Keratinocyte (primary cell): ENCODE data around the gene ATRNL1. TPM values are rescaled to one million over a fixed set of nuclear protein-coding genes. Genes with fewer than 3 reads are reported as not detected.

Experiments used
- DNase-seq: peaks from one replicate; pipeline ENCODE4 v3.0.0-alpha.2; 2011; ENCODE audit warnings: low read depth, missing footprints, low spot score
- FAIRE-seq: peaks from 2 replicates; lab custom pipeline; 2011; peaks lifted over from hg19 to GRCh38; lab: Jason Lieb, UNC
- H2AFZ ChIP-seq: 2 replicates; pipeline ENCODE4 v1.6.0; 2012; ENCODE audit warnings: low read length, control low read depth, inconsistent platforms; ENCODE audit not compliant: control insufficient read depth
- H3K27ac ChIP-seq: 2 replicates; pipeline ENCODE4 v1.5.1; 2011; ENCODE audit warnings: low read length; ENCODE audit not compliant: control insufficient read depth, insufficient read depth
- H3K27me3 ChIP-seq: 3 replicates; pipeline ENCODE4 v1.6.0; 2011; ENCODE audit warnings: low read length; ENCODE audit not compliant: control insufficient read depth, insufficient read depth; ENCODE audit errors: extremely low read depth
- H3K36me3 ChIP-seq, 2 experiments: 2 replicates in 1 of 2; 3 replicates in 1 of 2; pipeline ENCODE4 v1.5.1; 2011; ENCODE audit warnings: low read length in 2 of 2, mild to moderate bottlenecking in 1 of 2; ENCODE audit not compliant: control insufficient read depth in 2 of 2, insufficient read depth in 2 of 2; ENCODE audit errors: extremely low read depth in 1 of 2
- H3K4me1 ChIP-seq: 3 replicates; pipeline ENCODE4 v1.5.1; 2011; ENCODE audit warnings: low read length; ENCODE audit not compliant: control insufficient read depth, insufficient read depth; ENCODE audit errors: extremely low read depth
- H3K4me2 ChIP-seq: 3 replicates; pipeline ENCODE4 v1.6.0; 2011; ENCODE audit warnings: low read depth, low read length; ENCODE audit not compliant: control insufficient read depth, insufficient read depth; ENCODE audit errors: extremely low read depth
- H3K4me3 ChIP-seq, 3 experiments: fragments of 200-600 bp in 1 of 3; sonication (generic) in 1 of 3; 2 replicates in 2 of 3; 3 replicates in 1 of 3; pipeline ENCODE4 v1.5.1; 2011 to 2016; ENCODE audit warnings: low read length in 3 of 3, mild to moderate bottlenecking in 3 of 3, control low read depth in 2 of 3, inconsistent platforms in 1 of 3, low read depth in 1 of 3, mixed read lengths in 1 of 3, mixed run types in 1 of 3, moderate library complexity in 1 of 3; ENCODE audit not compliant: control insufficient read depth in 2 of 3, insufficient read depth in 2 of 3; ENCODE audit errors: extremely low read depth in 1 of 3
- H3K79me2 ChIP-seq: 2 replicates; pipeline ENCODE4 v1.6.0; 2012; ENCODE audit warnings: low read length; ENCODE audit not compliant: control insufficient read depth, insufficient read depth
- H3K9ac ChIP-seq: 3 replicates; pipeline ENCODE4 v1.6.0; 2011; ENCODE audit warnings: low read length; ENCODE audit not compliant: control insufficient read depth, insufficient read depth; ENCODE audit errors: extremely low read depth
- H3K9me1 ChIP-seq: 3 replicates; pipeline ENCODE4 v1.6.0; 2011; ENCODE audit warnings: low read length; ENCODE audit not compliant: control insufficient read depth, insufficient read depth; ENCODE audit errors: extremely low read depth
- H3K9me3 ChIP-seq: 2 replicates; pipeline ENCODE4 v1.5.1; 2012; ENCODE audit warnings: low read depth, low read length; ENCODE audit not compliant: control insufficient read depth
- H4K20me1 ChIP-seq: 3 replicates; pipeline ENCODE4 v1.6.0; 2011; ENCODE audit warnings: low read length; ENCODE audit not compliant: control insufficient read depth, insufficient read depth; ENCODE audit errors: extremely low read depth
- EZH2 ChIP-seq: IDR thresholded peaks from one replicate; pipeline ENCODE4 v1.6.1; 2012; ENCODE audit warnings: inconsistent platforms, mild to moderate bottlenecking, low read length, moderate library complexity
- dilution Hi-C: fragments of 300-500 bp; cut with MboI; formaldehyde crosslinking; loops from one replicate; pipeline ENCODE4 v1.7.0; 2020; ENCODE audit warnings: low sequenced_read_pairs; ENCODE audit not compliant: extremely low pct_ligation_motif_present
- polyA plus RNA-seq, 5 experiments: library from polyadenylated mRNA; depleted of rRNA in 3 of 5; stranded (reverse) in 3 of 5; stranded (forward) in 1 of 5; unstranded in 1 of 5; fragments of >200 nt; gene quantifications; 1 replicate in 1 of 5; 2 replicates in 3 of 5; 3 replicates in 1 of 5; pipeline versions ENCODE4 v1.2.1 to v1.2.3, GENCODE V29; 2011 to 2012; ENCODE audit warnings: missing spikeins in 2 of 5, low read depth in 1 of 5, low replicate concordance in 1 of 5
- TF ChIP-seq, protein P1 (sequence below), 3 experiments: IDR thresholded peaks in 1 of 3; conservative IDR thresholded peaks in 1 of 3; optimal IDR thresholded peaks in 1 of 3; 2 replicates in 2 of 3; 3 replicates in 1 of 3; pipeline versions ENCODE3 to v1.5.1; 2011; ENCODE audit warnings: low read length in 3 of 3, mild to moderate bottlenecking in 3 of 3, moderate library complexity in 2 of 3, control low read depth in 1 of 3, inconsistent platforms in 1 of 3; ENCODE audit not compliant: insufficient read depth in 2 of 3; ENCODE audit errors: extremely low read depth in 1 of 3

The ATRNL1 gene
- polyA plus RNA-seq, 1 donor (not counting 4 experiments of a cell fraction or from before 2014, with no cell fraction given) = 0.07 TPM

DNA sequence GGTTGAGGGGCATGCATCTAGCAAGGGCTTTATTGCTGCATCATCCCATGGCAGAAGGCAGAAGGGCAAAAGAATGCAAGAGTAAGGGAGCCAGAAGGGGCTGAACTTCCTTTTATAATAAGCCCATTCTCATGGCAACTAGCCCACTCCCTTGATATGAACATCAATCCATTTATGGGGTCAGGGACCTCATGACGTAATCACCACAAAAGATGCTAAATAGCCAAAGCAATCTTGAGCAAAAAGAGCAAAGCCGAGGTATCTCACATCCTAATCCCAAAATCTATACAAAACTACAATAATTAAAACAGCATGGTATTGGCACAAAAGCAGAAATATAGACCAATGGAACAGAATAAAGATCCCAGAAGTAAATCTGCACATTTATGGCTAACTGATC is 499.9 kb downstream of the ATRNL1 start:
- Histone ChIP-seq H3K4me2 (no peak overlapping the region), H3K9me3 (no peaks in the 10 kb centered on the region), H2AFZ (no peak overlapping the region), H3K4me1 (no peaks in the 10 kb centered on the region), H3K9ac (no peak overlapping the region), H3K9me1 (no peaks in the 10 kb centered on the region), H4K20me1 (no peaks in the 10 kb centered on the region), H3K27me3 (no peaks in the 10 kb centered on the region), H3K36me3 (no peaks in the 10 kb centered on the region), H3K27ac (no peak overlapping the region), H3K79me2 (no peaks in the 10 kb centered on the region), H3K4me3 (no peak overlapping the region)
- dilution Hi-C loops = no loop called here
- FAIRE-seq = no peak
- DNase-seq = no peak
- TF ChIP-seq, protein P1, sequence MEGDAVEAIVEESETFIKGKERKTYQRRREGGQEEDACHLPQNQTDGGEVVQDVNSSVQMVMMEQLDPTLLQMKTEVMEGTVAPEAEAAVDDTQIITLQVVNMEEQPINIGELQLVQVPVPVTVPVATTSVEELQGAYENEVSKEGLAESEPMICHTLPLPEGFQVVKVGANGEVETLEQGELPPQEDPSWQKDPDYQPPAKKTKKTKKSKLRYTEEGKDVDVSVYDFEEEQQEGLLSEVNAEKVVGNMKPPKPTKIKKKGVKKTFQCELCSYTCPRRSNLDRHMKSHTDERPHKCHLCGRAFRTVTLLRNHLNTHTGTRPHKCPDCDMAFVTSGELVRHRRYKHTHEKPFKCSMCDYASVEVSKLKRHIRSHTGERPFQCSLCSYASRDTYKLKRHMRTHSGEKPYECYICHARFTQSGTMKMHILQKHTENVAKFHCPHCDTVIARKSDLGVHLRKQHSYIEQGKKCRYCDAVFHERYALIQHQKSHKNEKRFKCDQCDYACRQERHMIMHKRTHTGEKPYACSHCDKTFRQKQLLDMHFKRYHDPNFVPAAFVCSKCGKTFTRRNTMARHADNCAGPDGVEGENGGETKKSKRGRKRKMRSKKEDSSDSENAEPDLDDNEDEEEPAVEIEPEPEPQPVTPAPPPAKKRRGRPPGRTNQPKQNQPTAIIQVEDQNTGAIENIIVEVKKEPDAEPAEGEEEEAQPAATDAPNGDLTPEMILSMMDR (optimal IDR thresholded peaks at IDR 0.05 in 1 of 3, IDR thresholded peaks at IDR 0.05 in 1 of 3, conservative IDR thresholded peaks at IDR 0.05 in 1 of 3; ENCODE audit: extremely low read depth in 1 of 3, insufficient read depth in 2 of 3, low read length in 3 of 3) = no peak
- TF ChIP-seq EZH2 = no peak

DNA sequence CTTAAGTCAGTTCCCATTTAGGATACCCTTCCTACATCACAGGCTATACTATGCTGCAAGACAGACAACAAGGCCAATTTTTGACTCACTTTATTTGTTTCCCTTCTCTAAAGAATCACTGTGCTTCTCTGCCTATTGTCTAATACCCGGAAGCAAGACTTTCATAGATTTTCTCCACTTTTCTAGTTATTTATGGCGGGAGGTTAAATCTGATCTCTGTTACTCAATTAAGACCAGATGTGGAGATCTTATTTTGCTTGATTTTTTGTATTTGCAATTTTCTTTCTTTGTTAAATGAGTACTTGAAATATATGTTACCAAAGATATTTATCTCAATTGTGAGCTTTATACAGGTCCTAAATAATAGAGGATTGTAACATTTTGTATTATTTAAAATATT is 511.5 kb downstream of the ATRNL1 start:
- Histone ChIP-seq H3K4me2 (no peak overlapping the region), H3K79me2 (no peaks in the 10 kb centered on the region), H2AFZ (no peak overlapping the region), H3K4me3 (no peak overlapping the region), H3K9ac (no peak overlapping the region), H3K9me1 (no peaks in the 10 kb centered on the region), H4K20me1 (no peaks in the 10 kb centered on the region), H3K4me1 (no peaks in the 10 kb centered on the region), H3K9me3 (no peaks in the 10 kb centered on the region), H3K27ac (no peak overlapping the region), H3K36me3 (no peaks in the 10 kb centered on the region), H3K27me3 (no peaks in the 10 kb centered on the region)
- dilution Hi-C loops = no loop called here
- TF ChIP-seq, protein P1 (optimal IDR thresholded peaks at IDR 0.05 in 1 of 3, IDR thresholded peaks at IDR 0.05 in 1 of 3, conservative IDR thresholded peaks at IDR 0.05 in 1 of 3; ENCODE audit: extremely low read depth in 1 of 3, insufficient read depth in 2 of 3, low read length in 3 of 3) = no peak
- no peak for TF ChIP-seq EZH2
- FAIRE-seq (no peak), DNase-seq (no peak)
